SH-SY5Y (cell line): ENCODE data around the gene SLC6A20.

Experiments used
- GATA2 ChIP-seq: IDR thresholded peaks from 2 replicates; pipeline ENCODE4 v1.6.1; 2011; ENCODE audit warnings: mild to moderate bottlenecking, low read depth, low read length
- GATA3 ChIP-seq: IDR thresholded peaks from 2 replicates; pipeline ENCODE4 v1.6.1; 2011; ENCODE audit warnings: low read depth, mild to moderate bottlenecking, low read length, moderate library complexity

DNA sequence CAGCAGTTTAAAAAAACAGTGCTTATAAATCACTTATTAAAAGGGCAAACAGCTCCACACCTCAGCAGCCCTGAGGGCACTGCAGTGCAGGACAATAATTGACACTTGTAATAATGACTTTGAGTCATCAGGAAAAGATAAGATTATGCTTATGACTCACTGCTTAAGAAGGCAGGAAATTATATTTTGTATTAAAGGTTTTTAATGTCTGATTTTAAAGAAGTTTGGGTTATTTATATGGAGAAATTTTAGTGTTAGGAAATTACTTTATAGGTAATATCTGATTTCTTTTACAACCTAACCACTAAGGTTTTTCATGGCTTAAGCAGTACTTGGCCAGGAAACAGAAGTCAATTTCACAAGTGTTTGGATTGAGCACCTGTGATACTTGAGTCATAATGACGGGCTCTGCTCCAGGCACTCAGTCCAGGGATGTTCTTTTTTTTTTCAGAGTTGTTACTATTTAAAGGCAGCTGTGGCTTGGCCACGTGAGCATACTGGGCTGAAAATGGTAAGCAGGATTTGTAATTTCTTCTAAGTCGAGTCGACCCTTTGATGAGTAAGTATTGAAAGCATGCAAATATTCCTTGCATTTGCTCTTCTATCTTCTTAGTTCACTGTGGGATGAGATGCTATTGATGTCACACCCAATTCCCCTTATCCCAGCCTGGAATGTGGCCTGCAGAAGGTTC is 21.6 kb upstream of the SLC6A20 start:
- TF ChIP-seq GATA3 (no peak), GATA2 (no peak)
